ENCODE data around the gene MACROD1. TPM values are rescaled to one million over a fixed set of nuclear protein-coding genes. Genes with fewer than 3 reads are reported as not detected.

MACROD1 gene
- total and polyA plus RNA-seq, 10 of the 15 experiments (the other 5 are each of a cell fraction or from before 2014, with no cell fraction given): 1.2 to 22.7 (median 11.3) TPM; not detected in 1

- WGBS (ENCODE audit: insufficient coverage, insufficient replicate concordance, low lambda C conversion rate, missing lambda C conversion rate): 41% methylated on average over 19 of the region's 19 CpGs
- TF ChIP-seq MEF2A (IDR thresholded peaks at IDR 0.05; ENCODE audit: insufficient read depth, low read depth, low read length) (no peak), JUND (IDR thresholded peaks at IDR 0.05; ENCODE audit: low read depth, low read length) (no peak), E2F8 (IDR thresholded peaks at IDR 0.05; ENCODE audit: low read depth, partially characterized antibody) (no peak), CREM (IDR thresholded peaks at IDR 0.05; ENCODE audit: low read depth) (no peak), KLF5 (IDR thresholded peaks at IDR 0.05; ENCODE audit: partially characterized antibody) (no peak), USF1 (IDR thresholded peaks at IDR 0.05; ENCODE audit: borderline replicate concordance, extremely low read length, insufficient read depth, low read depth, low read length) (no peak), SMARCA5 (IDR thresholded peaks at IDR 0.05) (no peak), MXI1 (IDR thresholded peaks at IDR 0.05; ENCODE audit: low read depth, low read length) (no peak), ZNF217 (IDR thresholded peaks at IDR 0.05) (no peak), NRF1 (conservative IDR thresholded peaks at IDR 0.05; ENCODE audit: low read depth, low read length) (no peak)
- TF ChIP-seq, protein P1, sequence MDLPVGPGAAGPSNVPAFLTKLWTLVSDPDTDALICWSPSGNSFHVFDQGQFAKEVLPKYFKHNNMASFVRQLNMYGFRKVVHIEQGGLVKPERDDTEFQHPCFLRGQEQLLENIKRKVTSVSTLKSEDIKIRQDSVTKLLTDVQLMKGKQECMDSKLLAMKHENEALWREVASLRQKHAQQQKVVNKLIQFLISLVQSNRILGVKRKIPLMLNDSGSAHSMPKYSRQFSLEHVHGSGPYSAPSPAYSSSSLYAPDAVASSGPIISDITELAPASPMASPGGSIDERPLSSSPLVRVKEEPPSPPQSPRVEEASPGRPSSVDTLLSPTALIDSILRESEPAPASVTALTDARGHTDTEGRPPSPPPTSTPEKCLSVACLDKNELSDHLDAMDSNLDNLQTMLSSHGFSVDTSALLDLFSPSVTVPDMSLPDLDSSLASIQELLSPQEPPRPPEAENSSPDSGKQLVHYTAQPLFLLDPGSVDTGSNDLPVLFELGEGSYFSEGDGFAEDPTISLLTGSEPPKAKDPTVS (IDR thresholded peaks at IDR 0.05; ENCODE audit: low read depth, low read length): no peak
- CTCF ChIA-PET: no interaction called here
These were observed 46.8 kb downstream of the MACROD1 start for GRCh38 chr11:64118876-64119665.

More at GRCh38 chr11:64118876-64119665, 46.8 kb downstream of the MACROD1 start:
- H4K20me1 ChIP-seq (ENCODE audit: control insufficient read depth, insufficient read depth): no peaks in the 10 kb centered on the region
- H3K36me3 ChIP-seq (ENCODE audit: control insufficient read depth in 2 of 2, insufficient read depth in 2 of 2, low read length in 1 of 2): no peaks in the 10 kb centered on the region
- no peak for ATAC-seq
- H3K4me3 ChIP-seq: no peak overlapping the region
- intact Hi-C loops (cut with micrococcal nuclease; ENCODE audit: unreplicated experiment): no loop called here
- no peaks in the 10 kb centered on the region for H3K4me1 ChIP-seq (ENCODE audit: control insufficient read depth, insufficient read depth, low read length)
- H3K79me2 ChIP-seq (ENCODE audit: control insufficient read depth, insufficient read depth, low read length): no peaks in the 10 kb centered on the region
- H3K4me2 ChIP-seq (ENCODE audit: control insufficient read depth, insufficient read depth): no peak overlapping the region
- in situ Hi-C loops (cut with MboI): no loop called here
- no TSS peak for BruUV-seq (replicated peaks)
- no peak for FAIRE-seq
- H2AFZ ChIP-seq (ENCODE audit: control insufficient read depth, low read depth, low read length): no peak overlapping the region
- no peaks in the 10 kb centered on the region for H3K27me3 ChIP-seq (replicated peaks in 1 of 2; ENCODE audit: control insufficient read depth in 2 of 2, insufficient read depth in 2 of 2, low read length in 1 of 2)
- ChIA-PET SMC1A (ENCODE audit: uncharacterized antibody, unreplicated experiment) (no interaction called here), RAD21 (ENCODE audit: unreplicated experiment) (no interaction called here), POLR2A (no interaction called here)
- H3K27ac ChIP-seq (ENCODE audit: control insufficient read depth, insufficient read depth): no peak overlapping the region
- no peak for DNase-seq (ENCODE audit: low read depth, low spot score)
- no peaks in the 10 kb centered on the region for H3K9me3 ChIP-seq (replicated peaks; ENCODE audit: control insufficient read depth, insufficient read depth, low read length)
- no peak overlapping the region for H3K9ac ChIP-seq (ENCODE audit: control insufficient read depth, insufficient read depth, low read length)

All from GM12878 (cell line).